Measurements from ENCODE around the gene SERTAD4. TPM values are rescaled to one million over a fixed set of nuclear protein-coding genes. Genes with fewer than 3 reads are reported as not detected.

Gene SERTAD4
- total and polyA plus RNA-seq, 2 of the 8 experiments (the other 6 are each of a cell fraction or from before 2014, with no cell fraction given) = 0.54 to 3.2 TPM

- TF ChIP-seq RFX5 (IDR thresholded peaks at IDR 0.05; ENCODE audit: borderline replicate concordance, low read depth, low read length) = no peak
- no peak for TF ChIP-seq SUZ12 (IDR thresholded peaks at IDR 0.05; ENCODE audit: low read length)
- no peak for TF ChIP-seq JUN (IDR thresholded peaks at IDR 0.05; ENCODE audit: low read depth, low read length)
Observed at GRCh38 chr1:210241121-210241520, 8.5 kb downstream of the SERTAD4 start (continued).

Data from H1 (cell line).